Esophagus muscularis mucosa (tissue), 4 donors: ENCODE results near the gene RUSF1.

Experiments
- CTCF ChIP-seq, 3 experiments: fragments of 200-600 bp in 2 of 3; fragments of 450-650 bp in 1 of 3; sonication (generic) in 2 of 3; IDR thresholded peaks; one replicate each; pipeline ENCODE4 v1.5.1; 2017 to 2019; ENCODE audit warnings: antibody characterized with exemption in 3 of 3, mild to moderate bottlenecking in 2 of 3, moderate library complexity in 1 of 3
- EP300 ChIP-seq: sonication (generic); formaldehyde crosslinking; IDR thresholded peaks from one replicate; pipeline ENCODE4 v1.6.1; 2017; ENCODE audit warnings: antibody characterized with exemption
- POLR2AphosphoS5 ChIP-seq, 2 donors: sonication (generic); formaldehyde crosslinking; IDR thresholded peaks; one replicate each; pipeline ENCODE4 v1.6.1; 2017; ENCODE audit warnings: antibody characterized with exemption in 2 of 2

- TF ChIP-seq CTCF (IDR thresholded peaks at IDR 0.05) (no peak), POLR2AphosphoS5 (IDR thresholded peaks at IDR 0.05) (no peak), EP300 (no peak)
Measured at GRCh38 chr16:31505483-31505882, 2.7 kb downstream of the RUSF1 start.
